ENCODE results near the gene STPG4.
A peak's percentile ranks its signal among the peaks of the same experiment; 100 is the strongest.

The STPG4 gene

DNA sequence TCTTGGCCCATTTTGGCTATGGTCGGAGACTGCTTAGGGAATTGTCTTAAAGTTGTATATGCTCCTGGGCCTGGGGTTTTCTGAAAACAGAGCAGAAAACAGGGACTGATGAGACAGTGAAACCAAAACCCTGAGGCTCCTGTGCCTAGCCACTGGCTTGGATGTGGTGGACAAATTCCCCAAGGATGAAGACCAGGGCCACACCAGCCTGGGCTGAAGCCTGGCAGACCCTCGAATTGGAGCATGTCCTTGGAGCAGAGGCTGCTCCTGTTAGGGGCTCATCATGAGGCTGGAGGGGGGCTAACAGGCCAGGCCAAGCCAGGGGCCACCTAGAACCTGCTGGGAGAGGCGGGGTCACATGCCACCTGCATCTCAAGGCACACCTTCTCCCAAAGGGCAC, 68.1 kb downstream of the STPG4 start:
- DNase-seq (ENCODE audit: low spot score): no peak

DNA sequence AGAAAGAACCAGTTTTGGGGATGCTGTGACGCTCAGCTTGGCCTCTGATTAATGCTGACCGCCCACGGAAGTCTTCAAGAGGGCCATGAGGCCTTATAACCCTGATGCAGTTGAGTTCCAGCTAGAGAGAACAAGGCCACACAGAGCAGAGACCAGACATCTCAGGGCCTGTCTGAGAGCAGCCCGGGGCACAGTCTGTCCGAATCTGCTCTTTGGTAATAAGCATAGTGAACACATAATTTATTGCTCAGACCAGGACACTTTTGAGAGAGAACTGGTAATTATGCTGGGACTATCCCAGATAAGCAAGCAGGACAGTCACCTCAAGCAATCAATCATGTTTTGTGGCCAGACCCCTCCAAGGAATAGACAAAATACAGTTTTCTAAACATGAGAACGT, 68.5 kb downstream of the STPG4 start:
- no peak for DNase-seq (ENCODE audit: low spot score)

DNA sequence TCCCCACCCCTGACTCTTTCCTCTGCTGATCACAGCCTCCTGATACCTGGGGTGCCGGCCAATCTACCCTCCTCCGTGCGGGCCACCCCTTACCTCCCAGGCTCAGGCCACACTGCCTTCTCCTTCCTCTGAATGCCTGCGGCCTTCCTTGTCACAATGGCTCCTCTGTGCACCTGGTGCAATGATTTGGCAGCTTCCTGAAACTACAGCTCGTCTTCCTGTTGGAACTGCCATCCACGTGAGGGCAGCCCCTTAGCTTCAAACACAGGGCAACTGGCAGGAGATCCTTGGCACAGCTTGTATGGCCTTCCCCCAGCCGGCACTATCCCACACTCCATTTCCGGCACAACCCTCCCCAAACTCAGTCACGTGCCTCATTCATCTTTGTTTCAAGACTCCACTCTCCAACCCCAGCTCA, 69.0 kb downstream of the STPG4 start:
- DNase-seq (ENCODE audit: low spot score): no peak

DNA sequence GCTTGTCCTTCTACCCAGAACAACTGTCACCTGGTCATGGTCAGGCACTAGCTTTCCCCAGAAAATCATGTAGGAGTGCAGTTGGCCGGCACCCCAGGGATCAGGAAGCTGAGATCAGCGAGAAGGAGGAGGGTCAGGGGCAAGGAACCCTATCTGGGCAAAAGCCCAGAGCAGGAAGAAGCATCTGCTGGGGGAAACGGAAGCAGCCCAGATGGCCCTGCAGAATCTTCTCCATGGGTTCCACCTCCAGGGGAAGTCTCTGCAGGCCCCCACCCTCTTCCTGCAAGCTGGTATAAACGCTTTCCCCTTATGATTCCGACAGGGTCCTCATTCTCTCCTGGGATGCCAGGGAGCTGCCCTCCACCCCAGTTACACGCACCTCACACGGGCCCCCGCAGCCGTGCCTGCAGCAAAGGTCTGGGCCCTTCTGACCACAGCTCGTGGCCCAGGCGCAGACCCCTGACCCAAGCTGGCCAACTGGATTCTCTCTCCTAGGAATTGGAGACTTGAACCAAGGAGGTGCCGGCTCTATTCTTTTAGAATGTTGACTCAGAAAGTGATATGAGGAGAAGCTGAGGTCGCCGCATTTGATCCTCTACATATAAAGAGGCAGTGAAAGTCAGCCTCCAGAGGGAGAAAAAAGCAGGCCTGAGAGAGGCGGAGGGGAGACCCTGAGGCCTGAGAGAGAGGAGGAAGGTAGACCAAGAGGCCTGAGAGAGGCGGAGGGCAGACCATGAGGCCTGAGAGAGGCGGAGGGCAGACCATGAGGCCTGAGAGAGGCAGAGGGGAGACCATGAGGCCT, 71.0 kb downstream of the STPG4 start:
- no peak for DNase-seq (ENCODE audit: low spot score)

DNA sequence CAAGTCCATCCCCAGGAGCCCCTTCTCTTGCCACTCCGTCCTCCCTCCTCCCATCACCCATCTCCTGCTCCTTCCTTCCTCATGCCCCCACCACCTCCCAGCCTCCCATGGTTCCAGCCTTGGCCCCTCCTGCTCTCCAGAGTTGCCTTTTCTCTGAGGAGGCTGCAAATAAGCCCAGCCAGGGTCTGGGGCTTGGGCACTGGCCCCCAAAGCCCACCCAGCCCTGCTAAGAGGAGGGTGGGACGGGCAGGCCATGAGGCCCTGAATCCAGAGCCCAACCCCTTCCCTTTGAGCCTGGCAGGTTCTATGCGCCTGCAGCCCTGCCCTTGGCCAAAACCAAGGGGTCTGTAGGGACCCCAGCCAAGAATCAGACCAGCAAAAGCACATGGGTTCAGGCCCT, 71.6 kb downstream of the STPG4 start:
- no peak for DNase-seq (ENCODE audit: low spot score)

DNA sequence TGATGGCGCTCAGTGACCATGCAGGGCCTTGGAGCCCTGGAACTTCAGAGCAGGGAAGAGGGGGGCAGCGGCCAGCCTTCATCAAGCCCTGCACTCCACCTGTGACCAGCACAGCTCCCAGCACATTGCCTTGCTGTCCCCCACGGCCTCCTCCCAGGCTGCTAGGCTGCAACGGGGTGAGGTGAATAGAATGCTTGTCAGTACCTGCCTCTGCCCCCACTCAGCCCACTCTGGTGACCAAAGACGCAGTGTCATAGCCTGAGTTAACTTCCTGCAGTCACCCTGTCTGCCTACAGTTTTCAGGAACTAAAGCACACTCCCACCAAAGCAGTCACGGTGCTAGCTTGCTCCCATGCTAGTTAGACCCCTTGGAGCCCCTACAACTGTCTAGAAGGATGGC, 72.1 kb downstream of the STPG4 start:
- DNase-seq (ENCODE audit: low spot score): no peak

DNA sequence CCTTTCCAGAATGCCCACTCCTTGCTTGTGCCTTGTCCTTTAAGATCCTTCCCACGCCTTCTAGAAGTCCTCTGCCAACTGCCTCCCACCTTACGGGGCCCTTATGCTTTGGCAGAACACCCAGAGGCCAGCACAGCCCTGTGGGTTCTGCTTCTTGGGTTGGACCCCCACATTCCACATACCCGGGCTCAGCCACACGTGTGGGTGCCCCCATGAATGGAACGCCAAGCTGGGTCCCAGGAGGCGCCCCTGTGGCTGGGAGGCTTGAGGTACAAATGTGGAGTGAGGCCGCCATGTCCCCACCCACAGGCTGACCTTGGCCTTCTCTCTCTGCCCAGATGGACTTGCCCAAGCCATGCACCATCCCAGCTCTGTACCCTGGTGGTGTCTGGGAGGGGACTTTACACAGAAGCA, 74.2 kb downstream of the STPG4 start:
- DNase-seq (ENCODE audit: low spot score): no peak

DNA sequence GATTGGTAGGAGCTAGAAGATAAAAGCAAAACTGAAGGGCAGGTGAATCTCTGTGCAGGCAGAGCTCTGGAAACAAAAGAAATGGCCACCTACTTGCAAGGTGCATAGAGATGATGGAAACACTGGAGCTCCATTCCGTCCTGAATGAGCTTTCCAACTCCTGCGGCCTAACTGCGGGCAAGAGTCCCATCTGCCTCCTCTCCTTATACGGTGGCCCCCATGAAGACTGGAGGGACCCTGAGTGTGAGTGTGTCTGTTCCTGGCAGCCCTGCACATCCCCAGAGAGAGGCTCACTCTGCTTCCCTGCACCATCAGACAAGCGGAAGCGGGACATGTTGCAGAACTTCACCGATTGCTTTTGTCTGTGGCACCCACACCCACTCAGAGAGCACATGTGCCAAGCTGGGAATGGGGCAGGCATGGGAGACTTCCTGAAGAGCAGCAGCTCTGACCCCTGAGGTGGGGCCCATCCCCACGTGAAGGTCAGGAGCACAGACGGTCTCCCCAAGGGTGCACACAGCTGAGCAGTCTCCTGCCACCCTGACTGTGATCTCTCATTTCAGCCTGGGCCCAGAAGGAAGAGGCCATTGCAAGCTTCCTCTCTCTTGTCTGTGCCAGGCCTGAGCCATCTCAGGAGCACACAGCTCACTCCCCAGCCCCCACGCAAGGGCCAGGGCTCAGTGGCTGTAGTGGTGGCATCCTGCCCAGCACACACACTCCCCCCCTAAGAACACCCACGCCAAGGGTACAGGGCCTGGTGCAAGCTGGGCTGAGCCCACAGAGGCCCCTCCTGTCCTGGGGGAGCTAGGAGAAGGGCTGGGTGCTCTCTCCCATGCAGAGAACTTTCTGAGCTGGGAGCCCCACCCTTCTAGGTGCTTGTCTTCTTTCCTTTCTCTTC, 75.3 kb downstream of the STPG4 start:
- DNase-seq (ENCODE audit: low spot score): no peak

DNA sequence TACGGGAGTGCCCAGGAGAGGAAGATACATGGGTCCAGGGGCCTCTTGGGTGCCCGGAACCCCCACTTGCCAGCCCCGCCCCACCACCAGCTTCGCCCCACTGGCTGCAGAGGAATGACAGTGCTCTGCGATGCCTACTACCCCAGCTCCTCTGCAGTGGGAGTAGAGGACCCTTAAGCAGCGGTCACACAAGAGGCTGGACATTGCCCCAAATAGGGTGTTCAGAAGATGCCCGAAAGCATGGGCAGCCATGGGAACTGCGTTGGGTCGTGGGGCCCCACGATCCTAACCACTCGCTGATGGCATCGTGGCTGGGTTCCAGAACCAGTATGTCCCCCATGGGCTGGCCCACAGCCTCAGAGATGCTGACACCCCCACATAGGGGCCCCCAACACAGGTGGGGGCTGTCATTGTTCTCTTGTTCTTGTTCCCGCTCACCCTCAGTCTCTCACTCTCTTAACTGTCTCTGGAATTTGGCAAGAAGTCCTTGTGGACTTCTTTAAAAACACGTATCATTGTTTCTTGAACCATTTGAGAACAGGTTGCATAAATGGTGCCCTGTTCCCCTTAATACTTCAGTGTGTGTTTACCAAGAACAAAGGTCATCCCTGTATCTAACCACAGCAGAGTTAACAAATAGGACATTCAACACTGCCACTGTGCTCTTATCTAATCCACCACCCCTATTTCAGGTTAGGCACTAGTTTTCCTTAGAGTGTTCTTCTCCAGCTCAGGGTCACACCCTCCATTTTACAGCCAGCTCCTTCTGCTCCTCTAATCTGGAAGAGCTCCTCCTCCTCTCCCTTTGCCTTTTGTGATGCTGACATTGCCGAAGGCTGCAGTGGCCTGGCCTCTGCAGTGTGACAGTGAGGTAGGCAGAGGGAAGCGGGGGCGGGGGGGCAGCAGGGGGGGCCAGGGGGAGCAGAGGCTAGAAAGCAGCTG, 76.3 kb downstream of the STPG4 start:
- peak; percentile 91 for DNase-seq (ENCODE audit: low spot score)

DNA sequence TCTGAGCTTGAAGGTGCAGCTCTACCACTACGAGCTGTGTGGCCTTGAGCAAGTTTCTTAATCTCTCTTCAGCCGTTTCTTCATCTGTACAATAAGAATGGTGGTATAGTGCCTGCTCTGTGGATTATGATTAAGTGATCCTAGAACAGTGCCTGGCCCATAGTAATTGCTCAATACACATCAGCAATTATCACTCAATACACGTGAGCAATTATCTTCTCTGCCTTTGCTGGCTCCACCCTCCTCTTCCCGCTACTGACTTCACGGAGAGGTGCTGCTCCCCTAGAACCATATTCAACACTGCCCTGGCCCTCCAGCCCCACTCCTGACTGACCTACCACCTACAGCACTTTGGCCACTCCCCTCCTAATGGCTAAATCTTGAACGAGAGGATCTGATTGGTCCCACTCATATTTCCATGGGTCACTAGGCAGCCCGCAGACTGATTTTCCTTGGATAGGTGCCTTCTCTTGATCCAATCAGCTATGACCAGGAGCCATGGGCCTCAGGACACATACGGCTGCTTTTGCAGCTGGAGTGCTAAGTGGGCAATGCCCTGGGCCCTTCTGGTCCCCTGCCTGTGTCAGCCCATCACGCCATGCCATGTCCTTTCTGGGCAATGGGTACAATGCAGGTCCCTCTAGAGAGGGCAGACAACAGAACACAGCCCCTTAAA, 77.5 kb downstream of the STPG4 start:
- DNase-seq (ENCODE audit: low spot score): no peak

DNA sequence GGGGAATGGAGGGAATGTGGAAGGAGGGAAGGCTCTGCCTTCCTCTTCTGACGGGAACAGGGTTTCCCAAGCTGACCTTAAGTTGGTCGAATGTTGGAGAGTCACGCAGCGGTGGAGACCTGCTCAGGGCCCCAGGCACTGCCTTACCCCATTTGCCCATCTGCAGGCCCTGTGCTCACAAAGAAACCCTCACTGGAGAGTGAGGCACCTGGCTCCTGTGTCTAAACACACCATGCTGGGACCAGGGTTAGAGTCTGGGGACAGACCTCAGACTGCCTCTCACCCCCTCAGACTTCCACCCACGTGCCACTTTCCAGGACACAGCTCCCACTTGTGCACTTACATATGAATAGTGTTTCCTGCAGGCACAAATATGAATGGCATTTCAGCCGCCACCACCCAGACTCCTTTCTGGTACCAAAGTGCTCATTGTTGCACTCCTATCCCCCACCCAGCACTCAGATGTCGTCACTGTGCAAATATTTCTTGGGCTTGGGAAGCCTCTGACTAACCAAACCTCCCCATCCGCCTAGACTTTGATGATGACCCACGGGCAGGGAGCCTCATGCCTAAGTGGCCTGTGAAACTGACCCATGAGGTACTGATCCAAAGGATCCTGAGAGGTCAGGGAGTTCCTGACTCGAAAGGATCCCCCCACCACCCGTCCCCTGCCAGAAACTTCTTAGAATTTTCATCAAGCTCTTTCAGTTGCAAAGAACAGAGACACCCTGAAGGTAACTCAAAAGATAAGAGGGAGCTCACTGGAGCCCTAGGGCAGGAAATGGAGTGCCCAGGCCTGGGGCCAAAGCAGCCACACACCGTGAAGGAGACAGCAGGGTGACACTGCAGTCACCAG, 78.3 kb downstream of the STPG4 start:
- DNase-seq (ENCODE audit: low spot score): peak; percentile 87

DNA sequence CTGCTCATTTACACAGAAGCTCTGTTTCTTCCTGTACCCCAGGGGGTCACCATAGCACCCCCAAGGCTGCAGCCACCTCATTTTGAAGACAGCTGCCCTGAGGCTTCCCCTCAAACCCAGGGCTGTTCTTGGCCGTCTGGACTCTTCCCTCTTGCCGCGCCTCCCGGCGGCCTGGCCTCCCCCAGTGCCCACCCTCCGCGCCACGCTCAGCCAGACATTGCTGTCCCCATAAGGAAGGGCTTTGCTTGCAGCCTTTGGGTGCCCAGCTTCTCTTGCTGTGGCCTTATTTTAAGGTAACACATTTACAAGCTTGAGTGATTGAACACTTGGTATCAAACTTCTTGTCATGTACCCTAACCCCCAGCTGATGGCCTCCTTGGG, 79.0 kb downstream of the STPG4 start:
- no peak for DNase-seq (ENCODE audit: low spot score)

DNA sequence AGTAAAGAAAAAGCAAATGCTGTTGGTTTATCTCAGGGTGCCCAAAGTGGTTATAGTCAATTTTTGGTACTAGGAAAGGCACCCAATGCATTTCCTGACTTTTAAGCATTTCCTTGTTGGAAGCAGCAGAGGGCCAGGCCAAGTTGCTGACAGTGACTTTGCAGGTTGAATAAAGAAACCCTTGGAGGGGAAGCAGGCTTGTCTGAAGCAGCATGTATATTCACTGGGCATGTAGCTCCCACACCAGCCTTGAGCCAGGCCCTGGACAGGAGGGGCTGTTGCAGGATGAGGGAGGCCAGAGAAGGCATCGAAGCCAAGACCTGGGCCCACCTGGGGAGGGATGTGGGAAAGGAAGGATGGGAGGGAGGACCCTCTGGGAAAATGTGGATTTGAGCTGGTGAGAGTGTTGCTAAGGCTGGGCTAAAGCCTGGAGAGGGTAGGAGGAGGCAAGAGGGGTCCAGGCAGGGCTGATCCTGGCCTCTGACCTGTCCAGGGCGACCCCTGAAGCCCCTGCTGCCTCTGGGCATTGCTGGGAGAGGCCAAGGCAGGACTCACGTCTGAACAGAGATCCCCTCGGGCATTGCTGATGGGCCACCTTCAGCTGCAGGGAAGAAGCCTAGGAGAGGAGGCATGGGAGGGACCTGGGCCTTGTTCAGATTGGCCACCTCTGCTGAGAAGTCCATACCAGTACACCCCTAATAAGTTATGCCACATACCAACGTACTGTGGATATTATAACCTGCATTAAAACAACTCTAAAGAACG, 79.6 kb downstream of the STPG4 start:
- DNase-seq (ENCODE audit: low spot score): no peak

DNA sequence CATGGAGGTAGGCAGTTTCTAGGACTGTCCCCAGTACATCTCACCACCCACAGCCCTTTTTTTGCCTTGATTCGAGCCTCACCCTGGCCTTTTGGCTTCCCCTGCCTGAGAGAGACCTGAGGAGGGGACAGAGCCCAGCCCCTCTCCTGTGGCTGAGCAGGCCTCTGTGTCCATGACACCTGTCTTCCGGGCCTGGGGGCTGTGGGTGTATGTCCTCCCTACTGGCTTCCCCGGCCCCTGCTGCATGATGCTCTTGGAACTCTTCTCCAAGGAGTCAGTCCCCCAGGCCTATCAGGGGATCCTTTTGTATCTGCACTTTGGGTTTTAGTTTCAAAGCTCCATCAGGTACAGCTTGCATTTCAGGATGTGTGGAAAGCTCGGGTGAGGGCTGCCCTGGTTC, 80.4 kb downstream of the STPG4 start:
- no peak for DNase-seq (ENCODE audit: low spot score)

DNA sequence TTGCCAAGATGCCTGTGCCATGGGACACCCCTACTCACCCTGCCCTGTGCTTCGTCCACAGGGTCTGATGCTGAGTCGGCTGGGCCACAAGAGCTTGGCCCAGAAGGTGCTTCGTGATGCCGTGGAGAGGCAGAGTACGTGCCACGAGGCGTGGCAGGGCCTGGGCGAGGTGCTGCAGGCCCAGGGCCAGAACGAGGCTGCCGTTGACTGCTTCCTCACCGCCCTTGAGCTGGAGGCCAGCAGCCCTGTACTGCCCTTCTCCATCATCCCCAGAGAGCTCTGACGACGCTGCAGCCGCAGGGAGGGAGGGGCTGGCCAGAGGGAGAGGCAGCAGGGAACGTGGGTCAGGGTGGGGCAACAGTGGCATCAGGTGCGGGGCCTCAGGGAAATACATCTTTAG, 81.5 kb downstream of the STPG4 start:
- DNase-seq (ENCODE audit: low spot score): no peak

DNA sequence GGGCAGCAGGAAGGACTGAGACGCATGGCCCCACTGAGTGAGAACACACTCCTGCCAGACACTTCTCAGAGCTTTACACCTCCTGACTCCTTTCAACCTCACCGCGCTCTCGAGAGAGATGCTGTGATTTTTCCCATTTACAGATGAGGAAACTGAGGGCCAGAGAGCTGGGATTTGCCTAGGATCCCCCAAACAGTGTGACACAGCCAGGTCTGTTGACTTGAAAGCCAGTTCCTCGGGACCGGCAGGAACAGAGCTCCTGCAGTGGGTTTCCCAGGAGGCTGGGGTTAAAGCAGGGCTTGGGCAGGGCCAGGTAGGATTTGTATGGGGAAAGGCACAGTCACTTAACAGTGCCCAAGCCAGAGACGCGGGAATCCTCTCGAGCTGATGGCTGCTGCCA, 81.9 kb downstream of the STPG4 start:
- DNase-seq (ENCODE audit: low spot score): no peak

DNA sequence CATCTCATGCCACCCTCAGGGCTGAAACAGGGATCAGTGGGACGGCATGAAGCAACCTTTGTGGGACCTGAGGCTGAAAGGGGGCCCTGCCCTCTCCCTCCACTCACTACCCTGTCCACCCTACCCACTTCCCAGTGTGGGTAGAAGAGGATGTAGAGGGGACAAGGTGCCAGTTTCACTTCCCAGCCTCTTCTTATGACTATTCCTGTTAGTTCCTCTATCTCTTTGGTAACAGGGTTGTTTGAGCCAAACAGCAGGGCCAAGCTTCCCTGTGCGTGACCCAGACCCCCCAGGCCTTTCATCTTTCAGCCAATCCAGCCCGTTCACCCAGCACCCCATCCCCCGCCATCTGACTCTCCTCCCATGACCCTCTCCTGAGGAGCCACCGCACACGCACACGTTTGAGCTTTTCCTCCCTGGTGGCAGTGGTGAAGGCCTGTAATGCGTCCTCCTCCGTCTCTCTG, 82.3 kb downstream of the STPG4 start:
- no peak for DNase-seq (ENCODE audit: low spot score)

DNA sequence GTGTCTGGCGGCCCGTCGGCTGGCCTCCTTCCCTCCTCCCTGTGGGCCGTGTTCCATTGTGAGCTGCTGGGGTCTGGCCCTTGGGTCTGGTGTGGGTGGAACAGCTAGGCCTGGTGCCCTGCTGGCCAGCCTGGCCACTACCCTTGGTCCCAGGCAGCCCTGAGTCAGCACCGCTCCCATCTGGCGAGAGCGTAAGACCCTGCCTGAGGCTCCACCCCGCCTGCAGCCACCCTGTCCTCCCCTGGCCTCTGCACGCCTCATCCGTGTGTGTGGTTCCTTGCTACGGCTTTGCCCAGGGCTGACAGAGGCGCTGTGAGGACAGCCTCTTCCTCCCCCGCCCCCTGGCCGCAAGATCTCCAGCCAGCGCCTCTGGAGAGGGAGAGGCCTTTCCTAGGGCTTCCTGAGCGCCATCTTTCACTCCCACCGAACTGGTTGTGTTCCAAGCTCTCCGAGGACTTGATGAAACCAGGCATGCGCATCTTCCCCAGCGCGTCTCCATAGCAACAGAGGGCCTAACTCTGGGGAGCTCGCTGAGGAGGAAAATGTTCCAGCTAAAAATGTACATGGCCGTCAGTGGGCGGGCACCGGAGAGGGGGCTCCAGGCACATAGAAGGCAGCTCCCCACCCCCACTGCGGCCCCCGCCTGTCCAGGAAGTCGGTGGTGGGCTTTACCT, 83.0 kb downstream of the STPG4 start:
- DNase-seq (ENCODE audit: low spot score): no peak
